ENCODE measurements around the gene RMI2.

- no peak for TF ChIP-seq ESRRG (CRISPR knock-in tag; IDR thresholded peaks at IDR 0.05)
- TF ChIP-seq PATZ1 (CRISPR knock-in tag; IDR thresholded peaks at IDR 0.05; ENCODE audit: borderline replicate concordance) = no peak
Observed at GRCh38 chr16:11326737-11327276, 18.5 kb upstream of the RMI2 start.

Measured in SK-N-SH treated with all-trans-retinoic acid at 6 μM for 48 hours (cell line).